ENCODE measurements around the gene SYNPO.

The SYNPO gene

GRCh38 chr5:150638488-150639376, 1.7 kb upstream of the SYNPO start:
- Histone ChIP-seq H2AFZ (no peak overlapping the region), H3K4me3 (ENCODE audit: low read depth, low read length) (no peak overlapping the region), H3K27ac (peak overlapping the region; percentile 34), H3K4me2 (ENCODE audit: low read length) (no peak overlapping the region), H3K79me2 (no peaks in the 10 kb centered on the region), H3K4me1 (peaks cover 49% of the 10 kb centered on the region), H3K27me3 (ENCODE audit: control insufficient read depth, insufficient read depth, low read length) (no peaks in the 10 kb centered on the region), H3K36me3 (ENCODE audit: control insufficient read depth, insufficient read depth, low read length) (no peaks in the 10 kb centered on the region), H3K9ac (no peak overlapping the region), H3K9me3 (ENCODE audit: control insufficient read depth, low read length) (no peaks in the 10 kb centered on the region)
- TF ChIP-seq CTCF (IDR thresholded peaks at IDR 0.05) = no peak

- Histone ChIP-seq H3K36me3 (ENCODE audit: control insufficient read depth, insufficient read depth, low read length) (no peaks in the 10 kb centered on the region), H3K79me2 (no peaks in the 10 kb centered on the region), H3K27ac (peak overlapping the region; percentile 34), H3K4me3 (ENCODE audit: low read depth, low read length) (no peak overlapping the region), H3K4me2 (ENCODE audit: low read length) (no peak overlapping the region), H3K9me3 (ENCODE audit: control insufficient read depth, low read length) (no peaks in the 10 kb centered on the region), H3K4me1 (peaks cover 55% of the 10 kb centered on the region), H2AFZ (no peak overlapping the region), H3K27me3 (ENCODE audit: control insufficient read depth, insufficient read depth, low read length) (no peaks in the 10 kb centered on the region), H3K9ac (no peak overlapping the region)
- TF ChIP-seq CTCF (IDR thresholded peaks at IDR 0.05) = no peak
Observed at GRCh38 chr5:150639377-150639692, 1.1 kb upstream of the SYNPO start.

GRCh38 chr5:150639751-150640150, 709 bp upstream of the SYNPO start:
- no peak for TF ChIP-seq CTCF (IDR thresholded peaks at IDR 0.05)
- H3K9ac ChIP-seq = no peak overlapping the region
- no peaks in the 10 kb centered on the region for H3K79me2 ChIP-seq
- peaks cover 60% of the 10 kb centered on the region for H3K4me1 ChIP-seq
- H3K36me3 ChIP-seq (ENCODE audit: control insufficient read depth, insufficient read depth, low read length) = no peaks in the 10 kb centered on the region
- no peak overlapping the region for H2AFZ ChIP-seq
- H3K27ac ChIP-seq = peak overlapping the region; percentile 62
- H3K4me2 ChIP-seq (ENCODE audit: low read length) = no peak overlapping the region
- H3K27me3 ChIP-seq (ENCODE audit: control insufficient read depth, insufficient read depth, low read length) = no peaks in the 10 kb centered on the region
- H3K4me3 ChIP-seq (ENCODE audit: low read depth, low read length) = no peak overlapping the region
- H3K9me3 ChIP-seq (ENCODE audit: control insufficient read depth, low read length) = no peaks in the 10 kb centered on the region

GRCh38 chr5:150641006-150641570, 628 bp downstream of the SYNPO start:
- H3K4me1 ChIP-seq = peaks cover 68% of the 10 kb centered on the region
- no peak overlapping the region for H3K9ac ChIP-seq

More at GRCh38 chr5:150641006-150641570, 628 bp downstream of the SYNPO start:
- peak overlapping the region; percentile 62 for H3K27ac ChIP-seq
- peak overlapping the region; percentile 1 for H3K4me2 ChIP-seq (ENCODE audit: low read length)
- H3K4me3 ChIP-seq (ENCODE audit: low read depth, low read length) = no peak overlapping the region
- no peak overlapping the region for H2AFZ ChIP-seq
- H3K79me2 ChIP-seq = no peaks in the 10 kb centered on the region
- no peaks in the 10 kb centered on the region for H3K27me3 ChIP-seq (ENCODE audit: control insufficient read depth, insufficient read depth, low read length)
- no peaks in the 10 kb centered on the region for H3K36me3 ChIP-seq (ENCODE audit: control insufficient read depth, insufficient read depth, low read length)
- TF ChIP-seq CTCF (IDR thresholded peaks at IDR 0.05) = no peak
- H3K9me3 ChIP-seq (ENCODE audit: control insufficient read depth, low read length) = no peaks in the 10 kb centered on the region

Data from parathyroid adenoma (tissue), 2 donors.